GM18907 (cell line): ENCODE data around the gene CXCL5.
"Not testable (repeated sequence)": the region's sequence is repeated elsewhere in the genome, so short reads cannot be mapped to it uniquely, and the experiment has no call there.

Source experiments
- ATAC-seq: cut with Tn5 transposase; IDR thresholded peaks from one replicate; pipeline ENCODE4 v1.9.1; 2021; ENCODE audit warnings: mild to moderate bottlenecking, moderate library complexity; ENCODE audit not compliant: unreplicated experiment

The CXCL5 gene

DNA sequence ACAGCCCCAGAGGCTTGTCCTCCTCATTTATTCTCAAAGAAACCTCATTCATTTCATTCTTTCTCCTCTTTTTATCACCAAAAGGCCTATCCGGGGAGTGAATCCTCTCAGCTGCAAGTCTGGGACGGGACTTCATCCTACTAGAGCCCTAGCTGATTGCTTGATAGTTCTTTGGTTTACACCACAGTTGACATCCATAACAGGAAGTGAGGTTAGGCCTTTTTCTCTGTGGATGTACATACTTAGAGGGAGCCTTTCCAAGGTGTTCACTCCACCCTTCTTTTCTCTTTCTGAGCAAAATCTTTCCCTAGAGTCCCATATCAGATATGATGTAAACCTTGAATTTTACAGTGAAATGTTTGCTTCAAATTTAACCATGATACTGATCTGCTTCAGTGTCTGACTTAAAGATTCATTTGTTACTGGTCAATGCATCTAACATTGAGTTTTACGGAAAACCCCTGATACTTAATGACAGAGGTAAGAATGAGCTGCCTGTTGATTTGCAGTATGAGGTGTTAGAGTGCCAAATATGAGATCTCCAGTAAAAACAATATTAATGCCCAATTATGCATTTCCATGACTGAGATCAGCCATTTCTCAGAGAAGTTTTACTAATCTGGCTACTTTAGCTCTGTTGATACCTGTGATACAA, 16.8 kb upstream of the CXCL5 start:
- no peak for ATAC-seq

DNA sequence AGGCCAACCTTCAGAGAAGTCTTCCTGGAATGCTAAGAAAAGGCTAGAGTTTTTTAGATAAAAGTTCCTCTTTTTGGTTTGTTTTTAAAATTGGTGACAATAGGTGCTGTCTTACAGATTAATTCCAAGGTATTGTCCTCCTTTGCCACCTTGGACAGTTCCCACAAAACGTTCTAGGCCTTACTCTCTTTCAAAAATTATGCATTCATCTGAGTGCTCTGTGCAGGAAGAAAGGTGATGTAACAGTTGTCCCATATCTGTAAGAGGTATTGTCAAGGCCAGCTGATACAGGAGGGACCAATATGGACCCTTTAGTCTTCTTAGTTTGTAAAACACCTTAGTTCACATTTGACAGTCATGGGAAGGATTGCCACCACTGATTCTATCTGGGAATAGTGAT, 15.9 kb upstream of the CXCL5 start:
- no peak for ATAC-seq

DNA sequence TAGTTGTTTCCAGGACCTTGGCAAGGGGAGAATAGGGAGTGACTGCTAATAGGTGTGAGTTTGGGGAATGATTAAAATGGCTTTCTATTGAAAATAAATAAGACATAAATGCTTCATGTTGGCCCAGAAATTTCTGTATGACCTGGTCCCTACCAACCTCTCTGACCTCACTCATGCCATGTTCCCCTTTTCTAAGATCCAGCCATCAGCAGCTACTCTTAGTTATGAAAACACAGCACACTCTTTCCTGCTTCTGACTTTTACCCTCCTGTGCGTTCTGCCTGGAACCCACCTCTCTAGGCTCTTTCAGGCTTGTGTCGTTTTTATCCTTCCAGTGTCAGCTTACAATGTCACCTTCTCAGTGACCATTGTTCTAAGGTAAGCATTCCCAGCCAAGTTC, 14.8 kb upstream of the CXCL5 start:
- ATAC-seq: no peak

DNA sequence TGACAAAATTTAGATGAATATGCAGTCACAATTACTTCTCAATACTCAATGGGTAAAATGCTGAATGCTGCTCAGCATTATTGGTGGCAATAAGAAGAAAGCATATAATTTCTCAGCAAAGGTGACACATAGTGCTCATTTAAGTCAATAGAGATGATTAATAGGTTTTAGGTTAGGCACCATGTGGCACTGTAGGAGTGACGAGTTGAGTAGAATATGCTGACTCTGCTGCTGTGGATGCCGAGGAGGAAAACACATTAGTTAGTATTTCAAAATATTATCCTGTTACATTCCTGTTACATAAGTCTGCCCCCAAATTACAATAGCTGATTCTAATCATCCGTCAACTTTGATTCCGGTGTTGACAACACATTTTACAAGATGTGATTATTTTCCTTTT, 13.7 kb upstream of the CXCL5 start:
- ATAC-seq: no peak

GRCh38 chr4:74009307-74009706, 10.8 kb upstream of the CXCL5 start:
- ATAC-seq: no peak

- peak; percentile 42 for ATAC-seq
Measured at GRCh38 chr4:74006009-74006476, 7.6 kb upstream of the CXCL5 start.

DNA sequence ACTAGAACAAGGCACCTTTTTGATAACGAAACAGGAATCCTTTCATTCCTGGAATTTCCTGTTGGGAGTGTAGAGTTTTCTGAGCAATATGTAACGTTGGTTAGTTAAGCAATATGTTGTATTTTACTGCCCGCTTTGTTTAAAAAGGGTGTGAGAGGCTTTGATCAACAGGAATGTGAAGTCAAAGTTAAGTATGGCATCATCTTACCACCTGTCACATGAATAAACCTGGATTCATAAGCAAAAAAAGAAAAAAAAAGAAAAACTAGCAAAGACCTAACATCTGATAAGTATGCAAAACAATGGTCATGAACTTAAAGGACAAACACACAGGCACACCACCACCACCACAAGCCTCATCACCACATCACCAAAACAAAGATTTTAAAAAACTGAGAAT, 7.1 kb upstream of the CXCL5 start:
- ATAC-seq: no peak

- ATAC-seq: no peak
Measured at GRCh38 chr4:74004668-74005067, 6.2 kb upstream of the CXCL5 start.

DNA sequence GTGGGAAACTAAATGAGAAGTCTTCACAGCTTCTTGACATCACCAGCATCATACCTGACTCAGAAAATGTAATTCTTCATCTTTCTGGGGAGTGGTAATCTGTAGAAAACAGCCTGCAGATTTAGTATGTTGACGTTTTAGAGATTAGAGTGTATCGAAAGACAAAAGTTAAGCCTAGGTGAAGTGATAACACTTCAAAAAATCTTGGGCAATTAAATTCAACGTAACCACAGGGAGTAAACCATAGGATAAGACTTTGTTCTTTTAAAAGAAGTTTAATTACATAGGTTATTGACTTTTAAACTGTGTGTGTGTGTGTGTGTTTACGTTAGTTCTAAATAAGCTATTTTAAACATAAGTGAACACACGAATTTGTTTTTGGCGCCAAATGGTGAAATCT, 1.8 kb upstream of the CXCL5 start:
- ATAC-seq: no peak

- no peak for ATAC-seq
Measured at GRCh38 chr4:73992050-73992449, 6.4 kb downstream of the CXCL5 start.

DNA sequence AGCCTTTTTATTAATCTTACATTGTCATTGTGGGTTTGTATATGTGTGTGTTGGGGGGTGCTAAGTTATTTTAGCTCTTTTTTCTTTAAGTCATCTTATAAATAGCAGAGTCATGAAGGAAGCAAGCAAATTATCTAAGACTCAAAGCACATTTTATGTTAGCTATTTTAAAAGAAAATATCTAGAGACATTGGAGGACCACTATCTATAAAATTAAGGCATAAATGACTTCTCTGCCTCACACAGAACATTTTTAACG, 6.8 kb downstream of the CXCL5 start:
- ATAC-seq: no peak

GRCh38 chr4:73990988-73991741, 7.3 kb downstream of the CXCL5 start:
- no peak for ATAC-seq

DNA sequence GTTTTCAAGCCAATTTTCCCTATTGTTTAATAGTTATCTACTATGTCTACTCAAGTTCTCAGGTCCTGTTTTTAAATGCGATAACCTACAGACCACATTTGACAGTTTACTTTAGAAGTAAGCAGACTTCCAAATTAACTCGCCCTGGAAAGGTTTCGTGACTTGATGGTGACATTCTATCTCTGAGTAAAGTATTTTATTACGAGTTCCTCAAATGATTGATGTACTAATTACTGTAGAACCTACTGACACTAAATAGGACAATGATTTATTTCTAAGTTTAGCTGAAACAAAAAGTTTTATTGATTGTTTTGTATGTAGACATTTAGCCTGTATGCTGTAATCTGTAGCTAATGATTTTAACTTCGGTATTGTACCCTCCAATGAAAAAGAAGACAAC, 8.5 kb downstream of the CXCL5 start:
- ATAC-seq: no peak

DNA sequence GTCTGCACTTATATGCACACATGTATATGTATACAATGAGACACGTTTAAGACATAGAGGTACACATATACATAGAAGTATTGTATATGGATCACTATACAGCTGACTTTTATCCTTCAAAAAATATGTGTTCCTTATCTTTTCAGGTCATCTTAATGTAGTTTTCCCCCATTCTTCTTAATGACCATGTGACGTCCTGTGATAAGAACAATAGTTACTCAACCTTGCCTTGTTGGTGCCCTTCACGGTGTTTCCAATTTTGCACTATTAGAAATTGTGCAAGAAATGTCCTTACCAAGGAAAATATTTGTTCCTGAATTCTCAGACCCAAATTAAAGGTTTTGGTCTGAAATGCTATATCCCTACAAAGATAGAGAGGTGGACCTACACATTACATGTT, 9.4 kb downstream of the CXCL5 start:
- no peak for ATAC-seq

DNA sequence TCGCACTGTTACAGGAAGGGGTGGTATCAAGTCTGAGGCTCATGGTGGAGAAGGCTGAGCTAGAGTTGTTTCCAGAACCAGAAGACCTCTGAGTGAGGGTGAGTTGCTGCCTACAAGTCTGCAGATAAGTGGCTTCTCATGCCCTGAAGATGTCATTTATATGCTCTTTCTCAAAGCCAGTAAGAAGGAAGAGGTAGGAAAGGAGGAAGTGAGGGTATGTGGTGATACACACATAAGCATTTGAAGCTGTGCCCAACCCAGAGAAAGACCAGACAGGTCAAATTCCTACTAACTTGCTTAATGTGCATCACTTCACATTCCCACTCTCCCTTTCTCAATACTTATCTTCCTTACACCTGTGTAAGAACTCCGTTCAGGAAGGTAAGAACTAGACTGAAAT, 10.4 kb downstream of the CXCL5 start, which contains the start of gene PPBP:
Gene PPBP (minus strand): TSS at position 130 of the 400 bp plus-strand sequence. CDS start 87 bp downstream, at position 43.
- no peak for ATAC-seq

GRCh38 chr4:73985528-73985852, 13.0 kb downstream of the CXCL5 start:
- no peak for ATAC-seq

GRCh38 chr4:73984736-73985527, 13.5 kb downstream of the CXCL5 start:
- ATAC-seq: no peak

DNA sequence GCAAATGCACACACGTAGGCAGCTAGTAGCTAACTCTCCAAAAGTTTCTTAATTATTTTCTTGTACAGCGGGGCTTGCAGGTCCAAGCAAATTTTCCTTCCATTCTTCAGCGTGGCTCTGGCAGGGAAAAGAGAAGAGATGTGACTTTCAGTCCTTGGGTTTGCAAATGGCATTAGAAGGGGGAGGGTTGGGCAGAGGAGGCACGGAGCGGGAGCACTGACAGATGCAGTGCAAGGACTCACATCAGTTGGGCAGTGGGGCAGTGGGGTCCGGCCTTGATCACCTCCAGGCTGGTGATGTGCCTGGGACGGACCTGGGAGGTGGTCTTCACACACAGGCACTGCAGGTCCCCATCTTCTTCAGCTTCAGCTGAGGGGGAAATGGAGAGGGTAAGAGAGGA, 17.3 kb downstream of the CXCL5 start:
- not testable (repeated sequence) for ATAC-seq

GRCh38 chr4:73979407-73979957, 19.0 kb downstream of the CXCL5 start:
- ATAC-seq: no peak

DNA sequence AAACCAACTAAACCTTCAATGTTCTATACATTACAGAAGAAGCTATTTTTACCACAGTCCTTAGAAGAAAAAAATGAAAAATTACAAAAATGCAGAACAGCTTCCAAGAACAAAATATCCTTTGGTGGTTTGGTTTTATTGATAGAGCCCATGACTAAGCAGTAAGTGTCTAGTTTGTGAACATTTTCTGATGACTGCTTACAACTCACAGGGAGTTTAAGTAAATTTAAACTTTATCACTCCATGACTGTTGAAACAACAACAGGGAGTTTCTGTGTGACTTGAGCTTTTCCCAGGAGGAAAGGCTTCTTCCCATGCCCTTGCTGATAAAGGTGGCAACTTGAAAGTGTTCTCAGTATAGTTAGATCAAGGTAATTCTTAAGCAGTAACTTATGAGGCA, 19.6 kb downstream of the CXCL5 start:
- no peak for ATAC-seq

DNA sequence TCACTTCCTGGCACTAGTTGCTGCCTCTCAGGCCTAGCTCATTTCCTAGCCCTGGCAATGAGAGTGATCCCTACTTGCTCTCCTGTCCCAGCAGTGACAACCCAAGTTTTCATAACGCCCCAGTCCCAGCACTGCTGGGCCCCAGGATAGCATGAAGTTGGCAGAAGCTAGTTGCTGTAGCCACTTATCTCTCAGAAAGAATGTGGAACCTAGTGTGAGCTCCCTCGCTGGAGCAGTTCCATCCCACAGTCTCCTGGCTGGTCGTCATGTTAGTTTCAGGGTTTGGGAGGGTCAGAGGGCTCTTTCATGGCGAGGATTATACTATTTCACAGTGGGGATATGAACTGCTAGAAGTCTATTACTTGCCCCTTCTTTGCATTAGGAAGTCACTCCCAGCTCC, 21.8 kb downstream of the CXCL5 start:
- no peak for ATAC-seq

DNA sequence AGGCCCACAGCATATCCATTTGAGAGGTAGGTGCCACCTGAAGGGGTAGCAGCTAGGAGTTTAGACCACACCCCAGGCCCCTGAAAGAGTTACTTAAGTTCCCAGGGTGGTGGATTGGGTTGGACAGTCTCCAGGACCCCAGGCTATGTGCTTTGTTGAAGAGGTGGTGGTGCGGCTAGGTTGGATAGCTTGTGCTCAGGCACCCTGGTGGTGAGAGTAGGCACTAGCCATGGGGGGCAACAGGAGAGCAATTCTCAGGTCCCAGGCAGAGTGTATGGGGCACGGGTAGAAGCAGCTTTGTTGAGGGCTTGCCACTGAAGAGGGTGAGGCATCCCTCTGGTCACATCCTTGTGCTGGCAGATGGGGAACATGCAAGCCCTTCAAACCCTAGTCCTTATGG, 22.3 kb downstream of the CXCL5 start:
- ATAC-seq: no peak
